WTC11 (cell line): ENCODE measurements around the gene DRP2. TPM values are rescaled to one million over a fixed set of nuclear protein-coding genes. Genes with fewer than 3 reads are reported as not detected.
"Not testable (repeated sequence)": the region's sequence is repeated elsewhere in the genome, so short reads cannot be mapped to it uniquely, and the experiment has no call there.

Experiments
- ATAC-seq: fragments of 200-7000 bp; cut with Tn5 transposase; 2 replicates; pipeline ENCODE4 v1.10.0; 2021; ENCODE audit warnings: mild to moderate bottlenecking, moderate library complexity
- CTCF ChIA-PET: fragments of 300-600 bp; sonication (Branson Sonifier 250); formaldehyde crosslinking; loops from one replicate; lab custom pipeline; 2021; ENCODE audit warnings: antibody characterized with exemption; lab: Charles Lee
- POLR2A ChIA-PET: fragments of 350-600 bp; sonication (Branson Sonifier 250); formaldehyde crosslinking; loops from one replicate; lab custom pipeline; 2021; ENCODE audit warnings: antibody characterized with exemption; lab: Charles Lee
- DNase-seq: peaks from one replicate; pipeline ENCODE4 v3.0.0; 2021; ENCODE audit warnings: low spot score
- H3K27ac Mint-ChIP-seq: 2 replicates; pipeline ENCODE4 v1.8.0; 2021; ENCODE audit warnings: mixed read lengths
- H3K27me3 Mint-ChIP-seq: 2 replicates; pipeline ENCODE4 v1.8.0; 2021; ENCODE audit warnings: low read depth, mild to moderate bottlenecking, moderate library complexity, mixed read lengths
- H3K36me3 Mint-ChIP-seq: 2 replicates; pipeline ENCODE4 v1.8.0; 2021; ENCODE audit warnings: mixed read lengths
- H3K4me1 Mint-ChIP-seq: 2 replicates; pipeline ENCODE4 v1.8.0; 2022; ENCODE audit warnings: mixed read lengths
- H3K4me3 Mint-ChIP-seq: 2 replicates; pipeline ENCODE4 v1.8.0; 2021; ENCODE audit warnings: mild to moderate bottlenecking, moderate library complexity, mixed read lengths
- H3K9me3 Mint-ChIP-seq: 2 replicates; pipeline ENCODE4 v1.8.0; 2021; ENCODE audit warnings: mixed read lengths
- ATF3 ChIP-seq: sonication (generic); formaldehyde crosslinking; conservative IDR thresholded peaks from 2 replicates; pipeline ENCODE4 v1.8.1; 2022; ENCODE audit warnings: mild to moderate bottlenecking, missing genetic modification reagents
- CBFB ChIP-seq: sonication (generic); formaldehyde crosslinking; IDR thresholded peaks from 2 replicates; pipeline ENCODE4 v1.8.1; 2022; ENCODE audit warnings: mild to moderate bottlenecking, low read depth, missing genetic modification reagents
- CREM ChIP-seq: sonication (generic); formaldehyde crosslinking; IDR thresholded peaks from 2 replicates; pipeline ENCODE4 v1.8.1; 2022; ENCODE audit warnings: mild to moderate bottlenecking, missing genetic modification reagents, moderate library complexity
- E2F4 ChIP-seq: sonication (generic); formaldehyde crosslinking; IDR thresholded peaks from 2 replicates; pipeline ENCODE4 v1.8.1; 2022; ENCODE audit warnings: low read depth, mild to moderate bottlenecking, moderate library complexity, missing genetic modification reagents, borderline replicate concordance
- E2F5 ChIP-seq: sonication (generic); formaldehyde crosslinking; IDR thresholded peaks from 2 replicates; pipeline ENCODE4 v1.8.1; 2022; ENCODE audit warnings: mild to moderate bottlenecking, moderate library complexity, missing genetic modification reagents
- FOXJ3 ChIP-seq: sonication (generic); formaldehyde crosslinking; IDR thresholded peaks from 2 replicates; pipeline ENCODE4 v1.9.0; 2021; ENCODE audit warnings: missing genetic modification reagents, mild to moderate bottlenecking, borderline replicate concordance
- FOXP1 ChIP-seq: sonication (generic); formaldehyde crosslinking; IDR thresholded peaks from 2 replicates; pipeline ENCODE4 v1.8.0; 2022; ENCODE audit warnings: missing genetic modification reagents, mild to moderate bottlenecking, moderate library complexity, borderline replicate concordance
- HMGA2 ChIP-seq: fragments of 250-450 bp; sonication (Bioruptor Pico); IDR thresholded peaks from 2 replicates; pipeline ENCODE4 v1.4.0; 2021; ENCODE audit warnings: mild to moderate bottlenecking, moderate library complexity
- JAZF1 ChIP-seq: fragments of 250-450 bp; sonication (Bioruptor Pico); IDR thresholded peaks from 2 replicates; pipeline ENCODE4 v1.9.0; 2021; ENCODE audit warnings: moderate library complexity, mild to moderate bottlenecking, inconsistent platforms
- JUN ChIP-seq: sonication (generic); formaldehyde crosslinking; IDR thresholded peaks from 2 replicates; pipeline ENCODE4 v1.8.0; 2023; ENCODE audit warnings: mild to moderate bottlenecking, missing genetic modification reagents
- MLX ChIP-seq: sonication (generic); formaldehyde crosslinking; IDR thresholded peaks from 2 replicates; pipeline ENCODE4 v1.8.1; 2023; ENCODE audit warnings: mild to moderate bottlenecking, missing genetic modification reagents, moderate library complexity
- SMAD4 ChIP-seq: sonication (generic); formaldehyde crosslinking; IDR thresholded peaks from 2 replicates; pipeline ENCODE4 v1.8.0; 2022; ENCODE audit warnings: mild to moderate bottlenecking, missing genetic modification reagents
- TP53 ChIP-seq: sonication (generic); formaldehyde crosslinking; IDR thresholded peaks from 2 replicates; pipeline ENCODE4 v1.8.1; 2023; ENCODE audit warnings: mild to moderate bottlenecking, missing genetic modification reagents
- ZBTB43 ChIP-seq: sonication (generic); formaldehyde crosslinking; IDR thresholded peaks from 2 replicates; pipeline ENCODE4 v1.8.1; 2023; ENCODE audit warnings: mild to moderate bottlenecking, missing genetic modification reagents
- ZMAT4 ChIP-seq: fragments of 250-450 bp; sonication (Bioruptor Pico); IDR thresholded peaks from 2 replicates; pipeline ENCODE4 v1.9.0; 2021; ENCODE audit warnings: mild to moderate bottlenecking
- ZNF121 ChIP-seq: sonication (generic); formaldehyde crosslinking; IDR thresholded peaks from 2 replicates; pipeline ENCODE4 v1.8.0; 2023; ENCODE audit warnings: missing genetic modification reagents
- ZNF263 ChIP-seq: sonication (generic); formaldehyde crosslinking; IDR thresholded peaks from 2 replicates; pipeline ENCODE4 v1.8.1; 2022; ENCODE audit warnings: low read depth, mild to moderate bottlenecking, moderate library complexity, missing genetic modification reagents
- ZNF532 ChIP-seq: fragments of 250-450 bp; sonication (Bioruptor Pico); IDR thresholded peaks from 2 replicates; pipeline ENCODE4 v1.9.0; 2021; ENCODE audit warnings: mild to moderate bottlenecking, borderline replicate concordance
- total RNA-seq: library from RNA; stranded (reverse); gene quantifications from 3 replicates; pipeline ENCODE4 v1.2.3, GENCODE V29; 2021
- TF ChIP-seq, protein P1 (sequence below): fragments of 200-600 bp; IDR thresholded peaks from 2 replicates; pipeline ENCODE4 v1.8.0; 2022; ENCODE audit warnings: antibody characterized with exemption
- TF ChIP-seq, protein P2 (sequence below): sonication (generic); formaldehyde crosslinking; IDR thresholded peaks from 2 replicates; pipeline ENCODE4 v1.8.1; 2022; ENCODE audit warnings: missing genetic modification reagents, borderline replicate concordance

Gene DRP2
- total RNA-seq, 1 experiment from 2014 or later: 0.52 TPM

- TF ChIP-seq MLX (no peak), TP53 (CRISPR knock-in tag) (no peak), SMAD4 (no peak), ZMAT4 (CRISPR knock-in tag) (no peak), HMGA2 (no peak), ATF3 (CRISPR knock-in tag) (no peak)
These were observed 71.5 kb downstream of the DRP2 start, which contains the start of gene TAF7L (continued) for GRCh38 chrX:101290957-101291603.

- CTCF ChIA-PET, H3K4me3 Mint-ChIP-seq, H3K4me1 Mint-ChIP-seq, POLR2A ChIA-PET, DNase-seq, ATAC-seq, H3K9me3 Mint-ChIP-seq, H3K36me3 Mint-ChIP-seq, H3K27ac Mint-ChIP-seq: not testable (repeated sequence)
- H3K27me3 Mint-ChIP-seq: peaks cover 20% of the 10 kb centered on the region
These were observed 76.0 kb downstream of the DRP2 start for GRCh38 chrX:101295603-101296002.

- ChIA-PET CTCF (no interaction called here), POLR2A (no interaction called here)
- no peaks in the 10 kb centered on the region for H3K4me1 Mint-ChIP-seq
- ATAC-seq: no peak
- H3K9me3 Mint-ChIP-seq: 0 out of 2 replicates have a peak, but pooled peaks cover 3% of the 10 kb centered on the region
- DNase-seq: no peak
- H3K27ac Mint-ChIP-seq: no peak overlapping the region
- no peaks in the 10 kb centered on the region for H3K36me3 Mint-ChIP-seq
- H3K4me3 Mint-ChIP-seq: no peak overlapping the region
- H3K27me3 Mint-ChIP-seq: no peaks in the 10 kb centered on the region; the same call in 1 of the 2 replicates
- no peak for TF ChIP-seq E2F4 (CRISPR knock-in tag)
- TF ChIP-seq ZNF532: no peak
- TF ChIP-seq ZNF263: no peak
- no peak for TF ChIP-seq FOXP1 (CRISPR knock-in tag)
- TF ChIP-seq JAZF1 (CRISPR knock-in tag): no peak
- TF ChIP-seq ZNF121 (CRISPR knock-in tag): no peak
- TF ChIP-seq JUN (CRISPR knock-in tag): no peak
- no peak for TF ChIP-seq CBFB (CRISPR knock-in tag)
- TF ChIP-seq, protein P1, sequence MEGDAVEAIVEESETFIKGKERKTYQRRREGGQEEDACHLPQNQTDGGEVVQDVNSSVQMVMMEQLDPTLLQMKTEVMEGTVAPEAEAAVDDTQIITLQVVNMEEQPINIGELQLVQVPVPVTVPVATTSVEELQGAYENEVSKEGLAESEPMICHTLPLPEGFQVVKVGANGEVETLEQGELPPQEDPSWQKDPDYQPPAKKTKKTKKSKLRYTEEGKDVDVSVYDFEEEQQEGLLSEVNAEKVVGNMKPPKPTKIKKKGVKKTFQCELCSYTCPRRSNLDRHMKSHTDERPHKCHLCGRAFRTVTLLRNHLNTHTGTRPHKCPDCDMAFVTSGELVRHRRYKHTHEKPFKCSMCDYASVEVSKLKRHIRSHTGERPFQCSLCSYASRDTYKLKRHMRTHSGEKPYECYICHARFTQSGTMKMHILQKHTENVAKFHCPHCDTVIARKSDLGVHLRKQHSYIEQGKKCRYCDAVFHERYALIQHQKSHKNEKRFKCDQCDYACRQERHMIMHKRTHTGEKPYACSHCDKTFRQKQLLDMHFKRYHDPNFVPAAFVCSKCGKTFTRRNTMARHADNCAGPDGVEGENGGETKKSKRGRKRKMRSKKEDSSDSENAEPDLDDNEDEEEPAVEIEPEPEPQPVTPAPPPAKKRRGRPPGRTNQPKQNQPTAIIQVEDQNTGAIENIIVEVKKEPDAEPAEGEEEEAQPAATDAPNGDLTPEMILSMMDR: no peak
- no peak for TF ChIP-seq FOXJ3 (CRISPR knock-in tag)
- TF ChIP-seq, protein P2, sequence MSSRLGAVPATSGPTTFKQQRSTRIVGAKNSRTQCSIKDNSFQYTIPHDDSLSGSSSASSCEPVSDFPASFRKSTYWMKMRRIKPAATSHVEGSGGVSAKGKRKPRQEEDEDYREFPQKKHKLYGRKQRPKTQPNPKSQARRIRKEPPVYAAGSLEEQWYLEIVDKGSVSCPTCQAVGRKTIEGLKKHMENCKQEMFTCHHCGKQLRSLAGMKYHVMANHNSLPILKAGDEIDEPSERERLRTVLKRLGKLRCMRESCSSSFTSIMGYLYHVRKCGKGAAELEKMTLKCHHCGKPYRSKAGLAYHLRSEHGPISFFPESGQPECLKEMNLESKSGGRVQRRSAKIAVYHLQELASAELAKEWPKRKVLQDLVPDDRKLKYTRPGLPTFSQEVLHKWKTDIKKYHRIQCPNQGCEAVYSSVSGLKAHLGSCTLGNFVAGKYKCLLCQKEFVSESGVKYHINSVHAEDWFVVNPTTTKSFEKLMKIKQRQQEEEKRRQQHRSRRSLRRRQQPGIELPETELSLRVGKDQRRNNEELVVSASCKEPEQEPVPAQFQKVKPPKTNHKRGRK: no peak
- no peak for TF ChIP-seq CREM
- no peak for TF ChIP-seq E2F5 (CRISPR knock-in tag)
- TF ChIP-seq ZBTB43 (CRISPR knock-in tag): no peak
These were observed 84.2 kb downstream of the DRP2 start for GRCh38 chrX:101303790-101304189.
